ENCODE measurements around the gene EIF1AD. TPM values are rescaled to one million over a fixed set of nuclear protein-coding genes. Genes with fewer than 3 reads are reported as not detected.
A peak's percentile ranks its signal among the peaks of the same experiment; 100 is the strongest.

Gene EIF1AD
- total RNA-seq, 1 donor from 2014 or later = 22.2 TPM

GRCh38 chr11:66014804-66015453 lies 13.0 kb upstream of the EIF1AD start:
- Histone ChIP-seq H3K4me1 (no peaks in the 10 kb centered on the region), H2AFZ (replicated peaks) (no peak overlapping the region), H4K20me1 (ENCODE audit: low read depth) (no peaks in the 10 kb centered on the region), H3K9me3 (ENCODE audit: low read depth) (no peaks in the 10 kb centered on the region), H3K79me2 (ENCODE audit: low read depth) (no peaks in the 10 kb centered on the region), H3F3A (ENCODE audit: low read depth) (no peaks in the 10 kb centered on the region), H3K4me3 (no peak overlapping the region), H3K9ac (no peak overlapping the region), H3K4me2 (no peak overlapping the region), H3K27ac (no peak overlapping the region), H3K36me3 (no peaks in the 10 kb centered on the region), H3K27me3 (peaks cover 33% of the 10 kb centered on the region)
- no peak overlapping the region for H3K4me3 Mint-ChIP-seq
- H3K4me1 Mint-ChIP-seq = no peaks in the 10 kb centered on the region
- no peaks in the 10 kb centered on the region for H3K9me3 Mint-ChIP-seq
- DNase-seq (ENCODE audit: low spot score) = no peak
- TF ChIP-seq EZH2phosphoT487 (IDR thresholded peaks at IDR 0.05) = no peak
- no peak for TF ChIP-seq CTCF (IDR thresholded peaks at IDR 0.05)
- TF ChIP-seq EZH2 (IDR thresholded peaks at IDR 0.05) = no peak
- H3K27me3 Mint-ChIP-seq (ENCODE audit: insufficient read depth, low read depth) = peaks cover 12% of the 10 kb centered on the region
- peak overlapping the region; percentile 48 for H3K27ac Mint-ChIP-seq
- H3K36me3 Mint-ChIP-seq = no peaks in the 10 kb centered on the region

GRCh38 chr11:66013762-66014100 lies 11.8 kb upstream of the EIF1AD start:
- Histone ChIP-seq H3K36me3 (no peaks in the 10 kb centered on the region), H2AFZ (replicated peaks) (no peak overlapping the region), H3K4me2 (no peak overlapping the region), H3K4me3 (no peak overlapping the region), H3K27ac (no peak overlapping the region), H3K4me1 (no peaks in the 10 kb centered on the region), H3K9ac (no peak overlapping the region), H4K20me1 (ENCODE audit: low read depth) (no peaks in the 10 kb centered on the region), H3K27me3 (peaks cover 36% of the 10 kb centered on the region), H3F3A (ENCODE audit: low read depth) (no peaks in the 10 kb centered on the region), H3K79me2 (ENCODE audit: low read depth) (no peaks in the 10 kb centered on the region), H3K9me3 (ENCODE audit: low read depth) (no peaks in the 10 kb centered on the region)
- Mint-ChIP-seq H3K36me3 (no peaks in the 10 kb centered on the region), H3K4me3 (no peak overlapping the region), H3K27me3 (ENCODE audit: insufficient read depth, low read depth) (peaks cover 11% of the 10 kb centered on the region), H3K9me3 (no peaks in the 10 kb centered on the region), H3K27ac (no peak overlapping the region), H3K4me1 (no peaks in the 10 kb centered on the region)
- TF ChIP-seq CTCF (IDR thresholded peaks at IDR 0.05) (no peak), EZH2 (IDR thresholded peaks at IDR 0.05) (no peak), EZH2phosphoT487 (IDR thresholded peaks at IDR 0.05) (no peak)
- no peak for DNase-seq (ENCODE audit: low spot score)

- no peaks in the 10 kb centered on the region for H3K9me3 Mint-ChIP-seq
- no peak overlapping the region for H3K27ac ChIP-seq
- TF ChIP-seq CTCF (IDR thresholded peaks at IDR 0.05) = no peak
- no peak for TF ChIP-seq EZH2phosphoT487 (IDR thresholded peaks at IDR 0.05)
- TF ChIP-seq EZH2 (IDR thresholded peaks at IDR 0.05) = no peak
- H3K27ac Mint-ChIP-seq = no peak overlapping the region
- H3K4me1 Mint-ChIP-seq = peaks cover under 1% of the 10 kb centered on the region
- peaks cover 12% of the 10 kb centered on the region for H3K27me3 Mint-ChIP-seq (ENCODE audit: insufficient read depth, low read depth)
- DNase-seq (ENCODE audit: low spot score) = no peak
- no peaks in the 10 kb centered on the region for H4K20me1 ChIP-seq (ENCODE audit: low read depth)
- H3K4me2 ChIP-seq = no peak overlapping the region
- no peak overlapping the region for H3K9ac ChIP-seq
- H3K4me3 ChIP-seq = no peak overlapping the region
- no peak overlapping the region for H3K4me3 Mint-ChIP-seq
- H3K4me1 ChIP-seq = no peaks in the 10 kb centered on the region
- no peak overlapping the region for H2AFZ ChIP-seq (replicated peaks)
- peaks cover 36% of the 10 kb centered on the region for H3K27me3 ChIP-seq
- H3F3A ChIP-seq (ENCODE audit: low read depth) = no peaks in the 10 kb centered on the region
- H3K36me3 ChIP-seq = no peaks in the 10 kb centered on the region
- no peaks in the 10 kb centered on the region for H3K79me2 ChIP-seq (ENCODE audit: low read depth)
- no peaks in the 10 kb centered on the region for H3K36me3 Mint-ChIP-seq
- no peaks in the 10 kb centered on the region for H3K9me3 ChIP-seq (ENCODE audit: low read depth)
These were observed 11.2 kb upstream of the EIF1AD start for GRCh38 chr11:66012946-66013761.
